A549 (cell line): ENCODE results near the gene KDM4B. TPM values are rescaled to one million over a fixed set of nuclear protein-coding genes. Genes with fewer than 3 reads are reported as not detected.

Source experiments
- ATAC-seq, 2 experiments: fragments of 200-7000 bp in 1 of 2; fragments of >200 bp in 1 of 2; cut with Nextera tagmentation in 1 of 2; cut with Tn5 transposase in 1 of 2; 3 replicates each; pipeline versions ENCODE4 v1.8.0 to v1.9.1; 2018 to 2020; ENCODE audit warnings: mild to moderate bottlenecking in 1 of 2, moderate library complexity in 1 of 2
- CTCF ChIA-PET: fragments of 300-600 bp; sonication (Branson Sonifier 250); formaldehyde crosslinking; extraction: SDS; loops from one replicate; lab custom pipeline; 2021; ENCODE audit warnings: antibody characterized with exemption, inconsistent platforms; lab: Yijun Ruan, JAX
- POLR2A ChIA-PET: fragments of 350-600 bp; formaldehyde crosslinking; extraction: SDS; loops from one replicate; lab custom pipeline; 2021; ENCODE audit warnings: antibody characterized with exemption, inconsistent platforms; lab: Yijun Ruan, JAX
- DNase-seq, 2 experiments: peaks; one replicate each; pipeline versions ENCODE4 v3.0.0 to v3.0.0-alpha.2; 2011 to 2016; ENCODE audit warnings: low read depth in 1 of 2, low spot score in 1 of 2
- FAIRE-seq: peaks from 2 replicates; lab custom pipeline; 2011; peaks lifted over from hg19 to GRCh38; lab: Jason Lieb, UNC
- H3K27ac ChIP-seq, 2 experiments: fragments of >200 bp; sonication (Bioruptor Twin); formaldehyde crosslinking; 3 replicates each; pipeline ENCODE4 v1.5.1; 2016 to 2017
- H3K4me1 ChIP-seq: fragments of >200 bp; sonication (Bioruptor Twin); formaldehyde crosslinking; 3 replicates; pipeline ENCODE4 v1.6.1; 2016
- H3K4me2 ChIP-seq: fragments of >200 bp; sonication (Bioruptor Twin); formaldehyde crosslinking; 3 replicates; pipeline ENCODE4 v1.6.1; 2016
- H3K4me3 ChIP-seq: fragments of >200 bp; sonication (Bioruptor Twin); formaldehyde crosslinking; 3 replicates; pipeline ENCODE4 v1.5.1; 2016
- H3K9me3 ChIP-seq: fragments of >200 bp; sonication (Bioruptor Twin); formaldehyde crosslinking; 3 replicates; pipeline ENCODE4 v1.6.1; 2016
- ATOH8 ChIP-seq: fragments of 250-450 bp; sonication (Bioruptor Pico); IDR thresholded peaks from 2 replicates; pipeline ENCODE4 v1.5.0; 2020; ENCODE audit warnings: low read depth, mild to moderate bottlenecking, moderate library complexity
- CBX2 ChIP-seq: fragments of 200-600 bp; sonication (generic); IDR thresholded peaks from 2 replicates; pipeline ENCODE4 v1.6.1; 2016; ENCODE audit warnings: low read depth, mild to moderate bottlenecking, borderline replicate concordance
- CBX8 ChIP-seq: fragments of 200-600 bp; sonication (generic); IDR thresholded peaks from 2 replicates; pipeline ENCODE4 v1.6.1; 2016
- CEBPB ChIP-seq, 2 experiments: fragments of >200 bp in 1 of 2; sonication (Bioruptor Twin) in 1 of 2; formaldehyde crosslinking in 1 of 2; IDR thresholded peaks; 2 replicates each; pipeline ENCODE4 v1.6.1; 2012 to 2016
- CTCF ChIP-seq: fragments of >200 bp; sonication (Bioruptor Twin); formaldehyde crosslinking; IDR thresholded peaks from 3 replicates; pipeline ENCODE4 v1.5.1; 2016
- E2F6 ChIP-seq: IDR thresholded peaks from 2 replicates; pipeline ENCODE4 v1.6.1; 2012; ENCODE audit warnings: low read depth, borderline replicate concordance
- EHMT2 ChIP-seq: fragments of 200-600 bp; sonication (generic); IDR thresholded peaks from 2 replicates; pipeline ENCODE4 v1.6.1; 2016; ENCODE audit warnings: antibody characterized with exemption, low read depth, mild to moderate bottlenecking, moderate library complexity
- EP300 ChIP-seq, 2 experiments: fragments of >200 bp; sonication (Bioruptor Twin); formaldehyde crosslinking; IDR thresholded peaks; 2 replicates in 1 of 2; 3 replicates in 1 of 2; pipeline ENCODE4 v1.6.1; 2016 to 2017
- FOXS1 ChIP-seq: fragments of 250-450 bp; sonication (Bioruptor Pico); IDR thresholded peaks from 2 replicates; pipeline ENCODE4 v1.5.0; 2020; ENCODE audit warnings: mild to moderate bottlenecking, moderate library complexity
- GATA3 ChIP-seq: IDR thresholded peaks from 2 replicates; pipeline ENCODE4 v1.6.1; 2012; ENCODE audit warnings: borderline replicate concordance
- HDAC2 ChIP-seq: fragments of 200-600 bp; sonication (generic); IDR thresholded peaks from 2 replicates; pipeline ENCODE4 v1.6.1; 2016
- HES2 ChIP-seq: fragments of >200 bp; sonication (Bioruptor Twin); formaldehyde crosslinking; IDR thresholded peaks from 2 replicates; pipeline ENCODE4 v1.6.1; 2016
- HOXA7 ChIP-seq: fragments of 250-450 bp; sonication (Bioruptor Pico); IDR thresholded peaks from 2 replicates; pipeline ENCODE4 v1.5.0; 2020; ENCODE audit warnings: mild to moderate bottlenecking, moderate library complexity
- HOXB13 ChIP-seq: fragments of 250-450 bp; sonication (Bioruptor Pico); IDR thresholded peaks from 2 replicates; pipeline ENCODE4 v1.5.0; 2020; ENCODE audit warnings: low read depth, mild to moderate bottlenecking, moderate library complexity
- HOXB5 ChIP-seq: fragments of 250-450 bp; sonication (Bioruptor Pico); IDR thresholded peaks from 2 replicates; pipeline ENCODE4 v1.5.0; 2020; ENCODE audit warnings: mild to moderate bottlenecking, moderate library complexity
- JUNB ChIP-seq: fragments of >200 bp; sonication (Bioruptor Twin); formaldehyde crosslinking; IDR thresholded peaks from 2 replicates; pipeline ENCODE4 v1.6.1; 2016
- MAFK ChIP-seq: fragments of 450-650 bp; IDR thresholded peaks from 2 replicates; pipeline ENCODE4 v1.6.1; 2014; ENCODE audit not compliant: partially characterized antibody
- NFE2L2 ChIP-seq: fragments of 150-350 bp; conservative IDR thresholded peaks from 2 replicates; pipeline ENCODE4 v1.6.1; 2014; ENCODE audit warnings: low read length
- NPAS2 ChIP-seq: fragments of 250-450 bp; sonication (Bioruptor Pico); IDR thresholded peaks from 2 replicates; pipeline ENCODE4 v1.8.0; 2022; ENCODE audit warnings: mild to moderate bottlenecking, moderate library complexity, borderline replicate concordance
- POLR2A ChIP-seq: IDR thresholded peaks from 2 replicates; pipeline ENCODE4 v1.6.1; 2012; ENCODE audit warnings: mild to moderate bottlenecking, low read length
- POLR2AphosphoS2 ChIP-seq: conservative IDR thresholded peaks from 2 replicates; pipeline ENCODE4 v1.6.1; 2012; ENCODE audit warnings: low read length, improper control_type of control experiment, inconsistent platforms
- RCOR1 ChIP-seq: fragments of 150-350 bp; IDR thresholded peaks from 2 replicates; pipeline ENCODE4 v1.6.1; 2014; ENCODE audit warnings: antibody characterized with exemption, low read length, low read depth
- RFX5 ChIP-seq: fragments of 450-650 bp; IDR thresholded peaks from 2 replicates; pipeline ENCODE4 v1.7.1; 2014; ENCODE audit warnings: antibody characterized with exemption, mild to moderate bottlenecking, moderate library complexity
- RNF2 ChIP-seq: fragments of 200-600 bp; sonication (generic); IDR thresholded peaks from 2 replicates; pipeline ENCODE4 v1.6.1; 2016; ENCODE audit warnings: low read depth, mild to moderate bottlenecking, antibody characterized with exemption, moderate library complexity, borderline replicate concordance
- SMC3 ChIP-seq: fragments of >200 bp; sonication (Bioruptor Twin); formaldehyde crosslinking; IDR thresholded peaks from 3 replicates; pipeline ENCODE4 v1.6.1; 2018; ENCODE audit warnings: inconsistent platforms
- ZFP36 ChIP-seq: fragments of 450-650 bp; IDR thresholded peaks from 2 replicates; pipeline ENCODE4 v1.6.1; 2014; ENCODE audit warnings: borderline replicate concordance; ENCODE audit not compliant: partially characterized antibody
- WGBS: methylation state at CpG from one replicate; pipeline ENCODE4 v1.1.6; 2017; ENCODE audit errors: missing lambda C conversion rate; 5-methylcytosine and 5-hydroxymethylcytosine counted together
- polyA plus RNA-seq, 4 experiments: library from polyadenylated mRNA; depleted of rRNA in 3 of 4; stranded (reverse); fragments of >200 nt; fragmentation: RNase III in 1 of 4; extraction: RNeasy Plus Mini Kit Qiagen cat#74134 plus additional on column Dnase treatment in 1 of 4; gene quantifications; 2 replicates in 3 of 4; 3 replicates in 1 of 4; pipeline ENCODE4 v1.2.3, GENCODE V29; 2011 to 2017

Gene KDM4B
- polyA plus RNA-seq, 2 of the 4 experiments (the other 2 are of a cell fraction), result 3.0 to 4.6 TPM

DNA sequence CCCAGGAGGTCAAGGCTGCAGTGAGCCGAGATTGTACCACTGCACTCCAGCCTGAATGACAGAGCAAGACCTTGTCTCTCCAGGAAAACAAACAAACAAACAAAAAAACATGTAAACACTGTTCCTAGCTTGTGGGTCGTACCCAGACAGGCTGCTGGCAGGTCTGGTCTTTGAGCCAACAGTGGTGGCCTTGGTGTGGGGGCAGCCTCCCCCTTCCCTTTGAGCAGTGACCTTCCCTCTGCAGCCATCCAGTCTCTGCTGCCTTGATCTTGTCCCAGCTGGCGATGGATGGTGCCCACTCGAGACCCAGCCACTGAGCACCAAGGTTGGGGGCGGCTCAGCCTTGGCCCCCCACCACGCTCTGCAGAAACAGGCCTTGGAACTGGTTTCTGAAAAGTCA is 143.3 kb downstream of the KDM4B start:
- Histone ChIP-seq H3K4me2 (no peak overlapping the region), H3K27ac (no peak overlapping the region), H3K9me3 (no peaks in the 10 kb centered on the region; the same call in 2 of the 3 replicates), H3K4me3 (no peak overlapping the region), H3K4me1 (no peaks in the 10 kb centered on the region)
- POLR2A ChIA-PET, result no interaction called here
- no peak for DNase-seq
- WGBS, result 93% methylated on average over 2 of the region's 6 CpGs
- ATAC-seq, result no peak
- no peak for TF ChIP-seq RNF2
- TF ChIP-seq NFE2L2, result no peak
- TF ChIP-seq RFX5, result no peak
- TF ChIP-seq FOXS1 (CRISPR knock-in tag), result no peak
- TF ChIP-seq HOXA7, result no peak
- TF ChIP-seq E2F6, result no peak
- TF ChIP-seq CBX2, result no peak
- no peak for TF ChIP-seq MAFK
- no peak for TF ChIP-seq CTCF
- no peak for TF ChIP-seq GATA3
- no peak for TF ChIP-seq JUNB
- no peak for TF ChIP-seq CEBPB (IDR thresholded peaks at IDR 0.05)
- no peak for TF ChIP-seq POLR2AphosphoS2
- TF ChIP-seq NPAS2 (CRISPR knock-in tag), result no peak
- no peak for TF ChIP-seq CBX8
- TF ChIP-seq POLR2A, result no peak
- TF ChIP-seq HDAC2, result no peak
- no peak for TF ChIP-seq EHMT2
- no peak for TF ChIP-seq HOXB5 (CRISPR knock-in tag)
- CTCF ChIA-PET, result no interaction called here
- FAIRE-seq, result no peak

DNA sequence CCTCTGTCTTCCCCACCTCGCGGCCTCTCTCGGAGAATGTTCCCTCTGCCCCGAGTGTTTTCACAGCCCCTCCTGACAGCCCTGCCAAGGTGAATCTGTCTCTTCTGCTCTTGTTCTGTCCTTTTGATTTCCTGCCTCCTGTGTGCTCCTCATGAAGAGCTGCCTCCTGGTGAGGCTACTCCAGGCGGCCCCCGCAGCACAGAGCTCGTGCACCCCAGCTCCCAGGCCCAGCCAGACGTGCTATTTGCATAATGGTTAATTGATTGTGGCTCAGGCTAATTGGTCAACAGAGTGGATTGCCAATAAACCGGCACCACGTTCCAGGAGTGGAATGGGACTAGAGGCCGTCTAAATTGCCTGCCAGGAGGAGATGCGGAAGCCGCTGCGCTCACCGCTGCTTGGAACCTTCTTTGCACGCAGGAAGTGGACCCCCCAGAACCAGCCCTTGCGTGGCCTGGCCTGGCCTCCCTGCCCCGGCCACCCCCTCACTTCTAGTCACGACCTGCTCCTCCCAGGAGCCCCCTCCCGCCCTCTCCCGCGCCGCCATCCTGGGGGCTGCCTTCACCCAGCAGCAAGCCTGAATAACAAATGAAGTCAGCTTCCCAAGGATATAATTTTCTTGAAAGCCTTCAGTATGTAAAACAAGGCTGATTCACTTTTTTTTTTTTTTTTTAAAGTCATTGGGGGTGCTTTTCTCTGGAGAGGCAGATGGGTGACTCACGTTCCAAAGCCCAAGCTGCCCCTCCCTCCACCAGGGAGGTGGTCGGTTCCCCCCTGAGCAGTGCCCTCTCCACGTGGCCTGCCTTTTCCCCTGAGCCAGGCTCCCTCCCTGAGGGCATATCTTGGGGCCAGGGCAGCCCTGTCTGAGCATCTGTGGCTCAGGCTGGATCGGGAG is 144.0 kb downstream of the KDM4B start:
- no peak overlapping the region for H3K4me3 ChIP-seq
- no peaks in the 10 kb centered on the region for H3K4me1 ChIP-seq
- H3K9me3 ChIP-seq, result no peaks in the 10 kb centered on the region; the same call in 2 of the 3 replicates
- H3K27ac ChIP-seq, result no peak overlapping the region
- DNase-seq, result no peak
- CTCF ChIA-PET, result no interaction called here
- H3K4me2 ChIP-seq, result no peak overlapping the region
- no peak for FAIRE-seq
- POLR2A ChIA-PET, result no interaction called here
- WGBS, result 88% methylated on average over 18 of the region's 27 CpGs
- no peak for ATAC-seq
- TF ChIP-seq EP300 (IDR thresholded peaks at IDR 0.05) (no peak), ZFP36 (no peak), ATOH8 (CRISPR knock-in tag) (no peak), HES2 (no peak), HOXB13 (CRISPR knock-in tag) (no peak), SMC3 (no peak), RCOR1 (no peak)
- TF ChIP-seq, all 56 proteins: peak for 0
